Measurements from ENCODE around the gene MYL12A.
"Not testable (repeated sequence)": the region's sequence is repeated elsewhere in the genome, so short reads cannot be mapped to it uniquely, and the experiment has no call there.

Gene MYL12A

DNA sequence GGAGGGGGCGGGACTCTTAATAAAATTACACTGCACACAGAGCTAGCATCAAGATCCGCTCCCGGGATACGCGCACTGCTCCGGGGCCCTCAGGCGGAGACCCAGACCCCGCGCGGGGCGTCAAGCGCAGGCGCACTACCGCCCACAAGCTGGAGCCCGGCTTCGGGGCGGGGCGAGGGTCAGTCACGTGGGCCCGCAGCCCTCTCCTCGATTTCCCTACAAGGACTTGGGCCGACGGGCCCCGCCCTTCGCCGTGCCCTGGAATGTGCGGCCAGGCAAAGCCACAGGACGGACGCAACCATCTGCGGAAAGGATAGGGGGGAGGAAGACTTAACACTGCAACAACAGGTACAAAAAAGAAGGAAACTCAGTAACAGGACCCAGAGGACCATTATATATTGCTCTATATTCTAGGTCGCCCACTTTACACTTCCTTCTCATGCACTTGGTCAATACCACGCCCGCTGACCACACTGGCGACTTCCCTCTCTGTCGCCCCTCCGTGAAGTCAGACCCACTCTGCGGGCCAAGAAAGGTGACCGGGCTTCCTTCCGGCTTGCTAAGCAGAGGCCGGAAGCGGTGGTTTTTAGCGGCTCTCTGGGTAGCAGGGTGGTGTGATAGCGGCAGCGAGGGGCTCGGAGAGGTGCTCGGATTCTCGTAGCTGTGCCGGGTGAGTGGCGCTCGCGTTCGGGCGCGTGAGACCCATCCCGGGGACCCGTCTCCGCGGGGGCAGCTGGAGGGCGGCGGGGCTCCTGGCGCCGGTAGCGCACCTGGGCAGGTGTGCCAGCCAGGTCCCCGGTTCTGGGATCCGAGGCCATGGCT lies at the start of gene MYL12A:
MYL12A (plus strand) TSS at position 562 of the 822 bp plus-strand sequence. CDS start 5,447 bp downstream, outside the sequence.
- peak; percentile 92 for DNase-seq (ENCODE audit: low spot score)

DNA sequence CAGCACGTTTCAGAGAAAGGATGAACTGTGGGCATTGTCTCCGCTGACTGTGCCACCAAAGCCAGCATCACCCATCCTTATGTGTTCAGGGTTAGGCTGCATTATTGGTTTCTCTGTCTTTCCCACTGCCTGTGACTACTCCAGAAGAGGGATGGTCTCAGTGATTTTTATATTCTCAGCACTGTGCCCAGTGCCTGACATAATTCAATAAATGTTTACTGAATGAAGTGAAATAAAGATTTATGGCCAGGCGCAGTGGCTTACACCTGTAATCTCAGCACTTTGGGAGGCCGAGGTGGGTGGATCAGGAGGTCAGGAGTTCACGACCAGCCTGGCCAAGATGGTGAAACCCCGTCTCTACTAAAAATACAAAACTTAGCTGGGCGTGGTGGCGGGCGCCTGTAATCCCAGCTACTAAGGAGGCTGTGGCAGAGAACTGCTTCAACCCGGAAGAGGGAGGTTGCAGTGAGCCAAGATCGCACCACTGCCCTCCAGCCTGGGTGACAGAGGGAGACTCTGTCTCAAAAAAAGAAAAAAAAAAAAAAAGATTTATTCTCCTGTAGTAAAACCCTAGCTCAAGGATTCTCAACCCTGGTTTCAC lies 49.2 kb upstream of the MYL12A start:
- not testable (repeated sequence) for DNase-seq (ENCODE audit: low spot score)

GRCh38 chr18:3199942-3200645 lies 47.5 kb upstream of the MYL12A start:
- DNase-seq (ENCODE audit: low spot score) = no peak

DNA sequence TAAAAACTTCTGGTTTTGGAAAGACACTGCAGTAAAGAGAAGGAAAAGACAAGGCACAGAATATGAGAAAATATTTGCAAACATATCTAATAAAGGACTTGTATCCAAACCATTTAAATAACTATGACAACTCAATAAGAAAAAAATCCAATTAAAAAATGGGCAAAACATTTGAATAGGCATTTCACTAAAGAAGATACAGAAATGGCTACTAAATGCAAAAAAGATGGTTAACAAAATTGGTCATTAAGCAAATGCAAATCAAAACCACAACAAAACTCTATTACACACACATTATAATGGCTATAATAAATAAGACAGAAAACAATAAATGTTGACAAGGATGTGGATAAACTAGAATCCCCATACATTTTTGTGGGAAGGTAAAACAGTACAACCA lies 42.4 kb upstream of the MYL12A start:
- DNase-seq (ENCODE audit: low spot score) = no peak

GRCh38 chr18:3207565-3207964 lies 40.0 kb upstream of the MYL12A start:
- DNase-seq (ENCODE audit: low spot score) = no peak

DNA sequence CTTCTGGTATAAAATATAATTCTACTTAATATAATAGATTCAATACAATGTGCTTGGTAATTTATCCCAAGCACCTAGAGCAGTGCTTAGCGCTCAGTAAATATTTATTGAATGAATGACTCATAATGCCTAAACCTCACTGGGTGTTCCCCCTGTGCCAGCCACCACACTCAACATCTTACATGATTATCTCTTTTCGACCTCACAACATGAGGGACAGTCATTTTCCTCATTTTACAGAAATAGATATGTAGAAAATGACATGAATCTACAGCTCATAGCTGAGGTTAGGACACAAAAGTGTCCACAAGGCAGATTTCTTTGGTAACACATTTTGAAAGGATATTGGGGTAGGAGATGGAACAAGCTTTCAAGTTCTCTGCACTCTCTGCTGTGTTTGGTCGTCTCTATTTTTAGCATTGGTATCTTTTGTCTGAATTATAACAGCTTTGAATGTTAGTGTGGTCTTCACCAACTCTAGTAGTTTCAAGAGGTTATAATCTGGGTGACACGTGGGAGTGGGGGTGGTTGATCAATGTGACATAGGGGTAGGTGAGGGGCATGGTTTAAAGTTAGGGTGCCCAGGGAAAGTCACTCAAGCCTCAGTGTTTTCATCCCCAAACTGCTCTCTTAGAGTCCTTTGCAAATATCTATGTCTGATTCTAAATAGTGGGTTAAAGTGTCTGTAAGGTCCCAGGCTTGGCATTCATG lies 37.6 kb upstream of the MYL12A start:
- DNase-seq (ENCODE audit: low spot score) = no peak

- DNase-seq (ENCODE audit: low spot score) = peak; percentile 25
Observed at GRCh38 chr18:3211236-3211992, 36.2 kb upstream of the MYL12A start.

- no peak for DNase-seq (ENCODE audit: low spot score)
Observed at GRCh38 chr18:3212657-3213056, 34.9 kb upstream of the MYL12A start.

DNA sequence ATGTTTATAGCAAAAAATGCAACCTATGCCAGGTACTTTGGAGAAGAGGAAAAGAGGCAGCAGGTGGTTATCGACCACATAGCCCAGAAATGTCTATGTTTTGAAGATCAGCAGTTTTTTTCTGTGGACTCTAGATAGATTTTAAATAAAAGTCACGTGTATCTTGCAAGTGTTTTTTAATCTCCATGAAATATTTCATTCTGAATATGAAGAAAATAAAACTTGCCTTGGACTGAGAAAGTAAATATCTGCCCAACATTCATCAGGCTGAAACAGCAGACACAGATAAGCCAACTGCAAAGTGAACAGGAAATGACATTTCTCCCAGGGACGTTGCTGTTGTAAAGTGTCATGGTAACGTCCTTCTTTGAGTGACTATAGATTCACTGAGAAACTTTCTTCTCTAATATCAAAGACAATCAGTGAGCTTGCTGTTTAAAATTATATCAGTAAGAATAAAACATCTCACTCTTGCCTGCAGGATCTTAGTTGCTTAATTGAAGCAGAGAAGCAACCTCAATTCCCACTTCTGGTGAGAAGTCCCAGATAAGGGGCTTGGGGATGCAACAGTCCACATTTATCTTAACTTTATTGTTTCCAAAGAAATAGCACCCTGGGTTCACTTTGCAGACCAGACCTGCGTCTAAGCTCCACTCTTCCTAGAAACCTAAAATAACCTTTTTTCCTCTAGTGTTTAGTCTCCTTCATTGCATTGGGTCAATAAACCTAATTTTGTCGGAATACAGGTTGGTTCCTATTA lies 34.1 kb upstream of the MYL12A start:
- peak; percentile 50 for DNase-seq (ENCODE audit: low spot score)

- no peak for DNase-seq (ENCODE audit: low spot score)
Observed at GRCh38 chr18:3214855-3215637, 32.6 kb upstream of the MYL12A start.

- no peak for DNase-seq (ENCODE audit: low spot score)
Observed at GRCh38 chr18:3216987-3217386, 30.6 kb upstream of the MYL12A start.

GRCh38 chr18:3217948-3218647 lies 29.5 kb upstream of the MYL12A start:
- peak; percentile 63 for DNase-seq (ENCODE audit: low spot score)

DNA sequence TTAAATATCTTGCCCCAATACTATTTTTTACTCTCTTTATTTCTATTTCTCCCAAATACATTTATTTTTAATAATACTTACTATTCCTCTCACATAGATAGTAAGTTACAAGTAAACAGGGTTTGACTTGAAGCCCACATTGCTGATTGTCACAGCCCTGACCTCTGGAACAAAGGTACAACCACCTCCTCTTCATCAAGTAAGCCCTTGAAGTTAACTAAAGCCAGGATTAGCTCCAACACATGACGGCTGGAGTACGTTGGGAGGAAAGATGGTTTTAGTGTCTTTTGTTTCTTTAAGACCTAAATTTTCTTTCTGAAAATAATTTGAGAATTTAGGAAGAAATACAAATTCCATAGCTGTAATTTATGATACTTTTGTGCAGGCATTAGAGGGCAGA lies 28.8 kb upstream of the MYL12A start:
- DNase-seq (ENCODE audit: low spot score) = no peak

DNA sequence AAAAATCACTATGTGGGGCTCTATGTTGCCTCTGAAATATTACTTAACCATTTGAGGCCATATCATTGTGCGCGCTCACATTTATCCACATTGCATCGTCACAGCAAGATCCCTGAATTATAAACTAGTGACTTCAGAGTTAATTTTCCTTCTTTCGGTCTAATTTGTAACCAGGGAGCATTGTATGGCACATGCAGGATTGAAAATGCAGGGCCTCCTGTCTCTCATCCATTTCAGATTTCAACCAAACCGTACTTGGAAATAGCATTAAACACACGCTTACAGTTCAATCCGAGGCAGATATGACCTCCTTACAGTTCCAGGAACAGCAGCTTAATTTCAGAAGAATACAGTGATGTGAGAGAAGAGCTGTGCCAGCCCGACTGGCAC lies 28.4 kb upstream of the MYL12A start:
- no peak for DNase-seq (ENCODE audit: low spot score)

DNA sequence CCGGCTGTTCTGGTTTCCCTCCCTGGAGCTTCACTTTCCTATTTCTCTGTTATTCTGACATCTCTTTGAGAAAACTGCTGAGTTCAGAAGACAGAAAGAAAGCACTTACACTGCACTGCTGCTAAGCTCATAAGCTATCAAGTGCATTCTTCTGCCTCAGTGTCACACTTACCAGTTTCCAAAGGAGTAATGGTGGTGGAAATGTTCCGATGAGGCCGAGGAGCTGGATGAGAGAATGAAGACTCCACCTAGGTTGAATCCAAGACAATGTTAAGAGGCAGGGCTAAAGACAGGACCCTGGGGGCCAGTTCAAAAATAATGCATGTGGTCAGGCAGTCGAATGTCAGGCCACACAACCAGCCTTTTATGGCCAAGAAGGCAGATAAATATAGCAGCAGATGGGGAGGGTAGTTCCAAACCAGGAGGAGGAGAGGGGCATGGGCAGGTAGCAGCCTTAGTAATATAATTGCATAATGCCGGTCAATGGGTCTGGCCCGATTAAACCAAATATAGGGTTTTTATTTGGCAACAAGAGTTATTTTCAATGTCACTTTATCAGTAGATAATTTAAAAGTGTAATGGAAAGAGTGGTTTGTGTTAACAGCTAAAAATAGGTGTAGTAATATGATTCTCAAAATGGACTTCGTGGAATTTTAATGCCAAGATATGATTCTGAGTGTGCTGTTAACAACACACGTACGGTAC lies 27.8 kb upstream of the MYL12A start, which contains the start of gene MYOM1:
MYOM1 (minus strand) TSS at position 338 of the 705 bp plus-strand sequence. CDS start 4,745 bp downstream, outside the sequence.
- no peak for DNase-seq (ENCODE audit: low spot score)

GRCh38 chr18:3220868-3221267 lies 26.7 kb upstream of the MYL12A start:
- not testable (repeated sequence) for DNase-seq (ENCODE audit: low spot score)

DNA sequence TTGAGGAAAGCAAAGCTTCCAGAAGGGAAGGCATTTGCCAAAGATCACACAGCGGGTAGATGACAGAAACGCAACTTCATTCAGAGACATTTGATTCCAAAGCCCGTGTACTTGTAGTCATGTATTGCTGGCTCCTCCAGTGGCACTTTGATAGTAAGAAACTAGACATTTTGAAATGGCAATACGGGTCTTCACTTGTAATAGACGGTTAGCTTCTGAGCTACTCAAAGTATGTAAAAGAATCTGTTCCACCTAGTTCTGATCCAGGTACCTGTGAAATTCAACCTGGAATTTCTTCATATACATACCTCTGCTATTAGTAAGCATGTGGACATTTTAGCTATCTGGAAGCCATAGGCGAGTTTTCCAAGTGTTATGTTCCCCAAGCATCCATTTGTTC lies 26.1 kb upstream of the MYL12A start:
- DNase-seq (ENCODE audit: low spot score) = no peak

GRCh38 chr18:3223356-3223755 lies 24.2 kb upstream of the MYL12A start:
- DNase-seq (ENCODE audit: low spot score) = no peak

GRCh38 chr18:3224223-3224622 lies 23.4 kb upstream of the MYL12A start:
- DNase-seq (ENCODE audit: low spot score) = no peak
